Medulla oblongata (tissue), 1 donor: ENCODE data around the gene USP32.
"Not testable (repeated sequence)": the region's sequence is repeated elsewhere in the genome, so short reads cannot be mapped to it uniquely, and the experiment has no call there.

Experiments
- DNase-seq: peaks from one replicate; pipeline ENCODE4 v3.0.0-alpha.2; 2015; ENCODE audit errors: extremely low spot score

USP32 gene, protein sequence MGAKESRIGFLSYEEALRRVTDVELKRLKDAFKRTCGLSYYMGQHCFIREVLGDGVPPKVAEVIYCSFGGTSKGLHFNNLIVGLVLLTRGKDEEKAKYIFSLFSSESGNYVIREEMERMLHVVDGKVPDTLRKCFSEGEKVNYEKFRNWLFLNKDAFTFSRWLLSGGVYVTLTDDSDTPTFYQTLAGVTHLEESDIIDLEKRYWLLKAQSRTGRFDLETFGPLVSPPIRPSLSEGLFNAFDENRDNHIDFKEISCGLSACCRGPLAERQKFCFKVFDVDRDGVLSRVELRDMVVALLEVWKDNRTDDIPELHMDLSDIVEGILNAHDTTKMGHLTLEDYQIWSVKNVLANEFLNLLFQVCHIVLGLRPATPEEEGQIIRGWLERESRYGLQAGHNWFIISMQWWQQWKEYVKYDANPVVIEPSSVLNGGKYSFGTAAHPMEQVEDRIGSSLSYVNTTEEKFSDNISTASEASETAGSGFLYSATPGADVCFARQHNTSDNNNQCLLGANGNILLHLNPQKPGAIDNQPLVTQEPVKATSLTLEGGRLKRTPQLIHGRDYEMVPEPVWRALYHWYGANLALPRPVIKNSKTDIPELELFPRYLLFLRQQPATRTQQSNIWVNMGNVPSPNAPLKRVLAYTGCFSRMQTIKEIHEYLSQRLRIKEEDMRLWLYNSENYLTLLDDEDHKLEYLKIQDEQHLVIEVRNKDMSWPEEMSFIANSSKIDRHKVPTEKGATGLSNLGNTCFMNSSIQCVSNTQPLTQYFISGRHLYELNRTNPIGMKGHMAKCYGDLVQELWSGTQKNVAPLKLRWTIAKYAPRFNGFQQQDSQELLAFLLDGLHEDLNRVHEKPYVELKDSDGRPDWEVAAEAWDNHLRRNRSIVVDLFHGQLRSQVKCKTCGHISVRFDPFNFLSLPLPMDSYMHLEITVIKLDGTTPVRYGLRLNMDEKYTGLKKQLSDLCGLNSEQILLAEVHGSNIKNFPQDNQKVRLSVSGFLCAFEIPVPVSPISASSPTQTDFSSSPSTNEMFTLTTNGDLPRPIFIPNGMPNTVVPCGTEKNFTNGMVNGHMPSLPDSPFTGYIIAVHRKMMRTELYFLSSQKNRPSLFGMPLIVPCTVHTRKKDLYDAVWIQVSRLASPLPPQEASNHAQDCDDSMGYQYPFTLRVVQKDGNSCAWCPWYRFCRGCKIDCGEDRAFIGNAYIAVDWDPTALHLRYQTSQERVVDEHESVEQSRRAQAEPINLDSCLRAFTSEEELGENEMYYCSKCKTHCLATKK (N-terminal part only)

DNA sequence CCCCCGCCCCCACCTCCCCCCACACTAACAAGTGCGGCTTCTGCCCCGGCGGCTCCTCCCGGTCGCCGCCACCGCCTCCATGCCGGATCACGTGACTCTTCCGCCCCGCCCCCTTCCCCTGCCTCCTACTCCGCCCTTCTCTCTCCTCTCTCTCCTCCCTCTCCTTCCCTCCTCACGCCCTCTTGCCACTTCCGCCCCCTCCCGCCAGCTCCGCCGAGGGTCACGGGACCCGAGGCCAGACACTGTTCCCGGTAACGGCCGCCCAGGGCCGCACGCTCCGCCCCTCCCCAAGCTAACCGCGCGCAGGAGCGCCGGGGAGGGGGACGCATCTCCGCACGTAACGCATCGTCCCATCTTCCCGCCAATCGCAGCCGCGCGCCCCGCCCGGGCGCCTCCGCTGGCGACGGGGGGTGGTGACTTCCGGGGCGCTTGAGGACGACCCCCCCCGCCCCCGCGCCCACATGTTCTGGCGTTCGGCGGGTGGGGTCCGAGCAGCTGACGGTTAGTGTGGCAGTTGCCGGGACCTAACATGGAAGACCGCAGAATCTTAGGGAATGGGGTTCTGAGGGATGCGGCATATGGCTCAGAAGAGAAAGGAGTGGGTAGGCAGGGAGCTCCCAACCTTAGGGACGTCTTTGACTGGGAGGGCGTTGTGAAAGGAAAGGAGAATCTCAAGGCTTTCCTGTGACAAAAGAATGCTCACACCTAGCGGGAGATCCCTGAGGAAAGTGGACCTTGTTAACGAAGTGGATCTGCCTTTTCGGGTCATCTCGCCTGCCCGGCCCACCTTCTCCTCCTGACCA lies at the start of gene USP32:
TSS of gene USP32 (minus strand) at position 92 of the 803 bp plus-strand sequence. CDS start 194 bp downstream, outside the sequence.
- DNase-seq, result peak; percentile 98

DNA sequence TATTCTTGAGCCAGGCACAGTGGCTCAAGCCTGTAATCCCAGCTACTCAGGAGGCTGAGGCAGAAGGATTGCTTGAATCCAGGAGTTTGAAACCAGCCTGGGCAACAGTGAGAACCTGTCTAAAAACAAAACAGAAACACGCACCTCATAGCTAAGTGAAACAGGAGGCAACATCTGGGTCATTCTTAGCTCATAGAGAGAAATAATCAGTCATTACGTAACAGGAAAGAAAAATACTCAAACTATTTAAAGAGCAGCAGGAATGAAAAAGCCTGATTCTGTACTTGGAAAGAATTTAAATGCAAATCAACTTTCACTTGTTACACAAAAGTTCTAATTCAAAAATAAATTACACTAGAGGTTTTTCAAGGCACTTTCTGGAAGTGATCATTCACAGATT lies 47.6 kb upstream of the USP32 start:
- no peak for DNase-seq

DNA sequence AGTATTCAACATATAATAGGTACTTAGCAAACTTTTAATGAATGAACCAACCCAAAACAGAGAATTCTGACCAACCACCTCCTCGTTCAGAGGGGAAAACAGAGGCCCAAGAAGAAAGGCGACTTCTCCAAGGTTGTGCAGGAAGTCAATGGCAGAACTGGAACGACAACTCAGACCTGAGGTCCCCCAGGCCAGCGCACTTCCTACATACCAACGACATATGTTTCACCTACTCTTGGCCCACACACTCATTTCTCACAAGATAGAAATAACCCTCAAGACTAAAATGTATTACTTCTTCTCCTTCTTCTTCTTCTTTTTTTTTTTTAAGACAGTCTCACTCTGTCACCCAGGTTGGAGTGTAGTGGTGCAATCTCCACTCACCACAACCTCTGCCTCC lies 44.7 kb upstream of the USP32 start:
- no peak for DNase-seq

DNA sequence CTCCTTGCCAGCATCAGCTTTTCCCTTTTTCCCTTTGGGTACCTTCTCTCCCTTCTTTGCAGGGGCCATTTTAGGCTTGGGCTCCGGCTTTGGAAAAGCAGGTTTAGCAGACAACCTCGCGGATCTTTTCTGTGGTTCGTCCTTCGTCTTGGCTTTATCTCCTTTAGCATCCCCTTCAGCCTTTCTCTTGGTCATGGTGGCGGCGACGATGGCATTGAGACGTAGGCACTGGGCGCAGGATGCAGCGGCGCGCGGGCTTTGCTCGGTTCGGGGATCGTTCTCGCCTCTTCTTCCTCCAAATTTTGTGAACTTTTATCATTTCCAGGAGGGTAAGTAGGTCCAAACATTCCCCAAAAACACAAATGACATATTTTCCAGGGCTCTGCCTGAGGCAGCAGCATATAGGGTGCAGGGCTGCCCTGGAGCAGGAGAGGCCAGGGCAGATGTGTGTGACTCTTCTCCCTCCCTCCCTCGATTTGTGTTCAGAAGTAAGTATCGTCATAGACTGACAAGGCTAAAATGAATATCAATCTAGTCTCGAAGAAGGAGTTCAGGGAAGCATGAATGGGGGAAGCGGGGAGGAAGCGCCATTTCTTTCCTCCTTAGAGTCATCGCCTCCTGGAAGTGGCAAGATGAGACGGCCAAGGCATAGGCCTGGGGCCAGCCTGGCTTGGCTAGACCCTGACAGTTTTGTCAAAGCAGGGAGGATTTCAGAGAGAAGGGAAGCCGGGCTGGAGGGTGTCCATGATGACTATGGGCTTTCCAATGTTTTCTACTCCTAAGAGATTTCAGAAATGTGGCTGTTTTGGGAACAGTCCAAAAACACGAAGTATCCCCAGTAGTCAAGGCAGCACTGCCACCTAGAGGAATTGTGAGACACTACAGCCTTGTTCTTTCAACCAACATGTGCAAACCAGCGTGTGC lies 43.6 kb upstream of the USP32 start:
- DNase-seq, result peak; percentile 98

DNA sequence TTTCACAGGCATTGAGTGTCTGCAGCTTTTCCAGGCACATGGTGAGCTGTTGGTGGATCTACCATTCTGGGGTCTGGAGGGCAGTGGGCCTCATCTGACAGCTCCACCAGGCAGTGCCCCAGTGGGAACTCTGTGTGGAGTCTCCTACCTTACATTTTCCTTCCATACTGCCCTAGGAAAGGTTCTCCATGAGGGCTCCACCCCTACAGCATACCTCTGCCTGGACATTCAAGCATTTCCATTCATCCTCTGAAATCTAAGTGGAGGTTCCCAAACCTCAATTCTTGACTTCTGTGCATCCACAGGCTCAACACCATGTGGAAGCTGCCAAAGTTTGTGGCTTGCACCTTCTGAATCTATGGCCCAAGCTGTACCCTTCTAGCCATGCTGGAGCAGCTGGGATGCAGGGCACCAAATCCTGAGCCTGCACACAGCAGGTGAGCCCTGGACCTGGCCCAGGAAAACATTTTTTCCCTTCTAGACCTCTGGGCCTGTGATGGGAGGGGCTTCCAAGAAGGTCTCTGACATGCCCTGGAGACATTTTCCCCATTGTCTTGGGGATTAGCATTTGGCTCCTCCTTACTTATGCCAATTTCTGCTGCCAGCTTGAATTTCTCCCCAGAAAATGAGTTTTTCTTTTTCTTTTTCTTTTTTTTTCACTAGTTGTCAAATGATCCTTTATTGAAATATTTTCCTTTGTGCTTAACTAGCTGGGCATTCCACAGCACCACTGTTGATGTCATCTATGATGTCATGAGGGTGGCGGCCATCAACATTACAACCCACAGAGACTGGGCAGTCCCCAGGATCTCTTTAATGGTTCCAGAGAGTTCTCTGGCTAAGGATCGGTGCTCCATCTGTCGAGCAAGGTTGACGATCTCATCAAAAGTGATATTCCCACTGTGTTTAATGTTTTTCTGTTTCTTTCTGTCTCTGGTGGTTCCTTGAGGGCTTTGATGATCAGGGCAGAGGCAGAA lies 41.4 kb upstream of the USP32 start:
- not testable (repeated sequence) for DNase-seq

DNA sequence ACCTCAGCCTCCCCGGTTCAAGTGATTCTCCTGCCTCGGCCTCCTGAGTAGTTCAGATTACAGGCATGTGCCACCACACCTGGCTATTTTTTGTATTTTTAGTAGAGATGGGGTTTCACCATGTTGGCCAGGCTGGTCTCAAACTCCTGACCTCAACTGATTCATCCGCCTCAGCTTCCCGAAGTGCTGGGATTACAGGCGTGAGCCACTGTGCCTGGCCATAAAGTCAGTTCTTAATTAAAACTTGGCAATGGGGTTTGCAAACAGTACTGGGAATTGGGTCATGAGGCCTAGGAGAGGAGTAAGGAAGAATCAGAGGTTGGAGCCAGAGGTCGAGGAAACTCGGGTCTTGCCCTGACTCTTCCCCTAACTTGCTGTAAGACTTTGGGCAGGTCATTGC lies 38.6 kb upstream of the USP32 start:
- not testable (repeated sequence) for DNase-seq

- not testable (repeated sequence) for DNase-seq
Measured at GRCh38 chr17:60428491-60428890, 36.6 kb upstream of the USP32 start.

DNA sequence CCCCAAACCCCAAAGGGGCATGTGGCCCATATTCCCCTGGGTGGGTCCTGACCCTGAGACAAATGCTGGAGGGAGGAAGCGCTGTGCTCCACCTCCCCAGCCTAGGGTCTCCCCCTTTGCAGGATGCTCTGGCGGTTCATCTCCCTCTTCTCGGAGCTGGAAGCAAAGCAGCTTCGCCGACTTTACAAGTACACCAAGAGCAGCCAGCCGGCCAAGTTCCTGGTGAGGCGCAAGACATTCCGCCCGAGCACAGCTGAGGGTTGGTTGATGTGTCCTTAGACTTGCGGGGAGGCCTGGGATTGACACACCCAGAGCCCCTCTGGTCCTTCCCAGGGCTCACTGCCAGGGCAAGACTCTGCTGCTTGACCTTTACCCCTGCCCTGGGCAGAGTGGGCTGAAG lies 34.7 kb upstream of the USP32 start:
- DNase-seq, result no peak

DNA sequence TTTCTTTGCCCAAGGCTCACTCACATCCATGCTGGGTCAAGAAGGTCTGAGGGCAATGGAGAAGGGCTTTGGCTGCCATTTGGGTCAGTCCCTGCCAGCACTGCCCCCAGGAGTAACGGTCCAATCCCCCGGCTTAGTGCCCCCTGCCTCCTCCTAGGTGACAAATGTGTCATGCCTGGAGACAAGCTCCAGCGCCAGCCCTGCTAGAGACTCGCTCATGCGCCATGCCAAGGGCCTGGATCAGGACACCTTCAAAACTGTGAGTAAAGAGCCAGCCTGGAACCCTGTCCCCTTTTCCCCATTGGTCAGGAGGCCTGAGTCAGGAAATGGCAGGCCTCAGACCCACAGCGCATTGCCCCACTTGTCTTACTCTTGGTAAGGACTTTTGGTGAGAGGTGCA lies 33.7 kb upstream of the USP32 start:
- no peak for DNase-seq

- DNase-seq, result no peak
Measured at GRCh38 chr17:60423865-60424264, 31.9 kb upstream of the USP32 start.

DNA sequence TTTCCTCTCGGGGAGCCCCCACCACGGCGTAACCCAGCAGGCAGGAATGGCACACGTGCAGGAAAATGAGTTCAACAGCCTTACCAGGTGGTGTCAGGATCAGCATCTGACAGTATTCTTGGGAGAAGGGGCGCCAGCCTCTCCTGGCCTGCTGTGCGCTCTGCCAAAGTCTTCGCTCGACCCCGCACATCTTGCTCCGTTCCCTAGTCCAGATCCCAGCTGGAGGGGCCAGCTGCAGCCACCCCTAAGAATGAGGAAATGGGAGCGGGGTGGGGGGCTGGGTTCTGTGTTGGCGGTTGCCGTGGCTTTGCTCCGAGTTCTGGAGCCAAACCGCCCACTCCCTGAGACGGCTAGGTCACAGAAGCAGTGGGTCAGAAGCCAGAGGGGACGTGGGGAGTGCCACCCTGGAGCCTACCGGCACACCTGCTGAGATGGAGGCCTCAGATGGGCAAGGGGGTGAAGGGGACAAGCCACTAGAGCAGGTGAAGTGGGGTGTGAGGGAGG lies 30.3 kb upstream of the USP32 start, which contains the start of gene CHCT1:
TSS of gene CHCT1 (plus strand) at position 328 of the 504 bp plus-strand sequence. CDS start at position 432, 104 bp downstream.
- DNase-seq, result no peak

DNA sequence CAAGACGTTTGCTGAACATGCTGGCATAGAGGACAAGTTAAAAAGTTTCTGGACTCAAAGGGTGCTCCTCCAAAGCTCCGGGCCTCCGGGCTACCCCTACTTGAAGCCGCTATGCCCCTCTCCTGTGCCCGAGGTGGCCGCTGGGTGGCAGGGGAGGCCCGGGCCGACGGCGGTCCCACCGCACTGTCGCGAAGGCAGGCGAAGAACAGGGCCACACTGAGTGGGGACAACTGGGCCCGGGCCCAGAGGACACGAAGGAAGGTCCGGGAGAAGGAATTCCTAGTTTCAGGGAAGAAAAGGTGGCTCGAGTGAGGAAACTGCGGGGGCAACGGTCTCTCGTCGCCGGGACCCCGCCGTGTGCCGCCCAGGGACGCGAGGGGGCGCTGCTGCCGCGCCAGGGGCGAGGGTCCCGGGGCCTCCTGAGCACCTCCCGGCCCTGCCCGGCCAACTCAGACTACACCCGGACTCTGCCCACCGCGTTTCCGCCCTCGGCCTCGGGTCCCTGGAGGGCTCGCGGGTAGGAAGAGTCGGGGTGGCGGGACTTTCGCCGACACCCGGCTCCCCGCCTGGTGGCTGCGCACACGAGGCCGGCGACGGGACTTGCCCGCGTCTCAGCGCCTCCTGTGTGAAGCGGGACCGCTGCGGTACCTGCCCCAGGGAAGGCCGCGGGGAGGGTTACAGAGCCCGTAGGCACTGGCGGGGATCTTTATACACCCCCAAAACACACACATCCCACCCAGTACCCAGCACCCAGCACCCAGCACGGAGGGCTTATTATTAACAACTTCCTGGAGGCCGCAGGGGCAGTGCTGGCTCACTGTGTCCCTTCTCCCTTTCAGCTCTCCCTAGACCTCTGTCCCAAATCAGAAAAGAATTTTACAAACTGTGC lies 29.6 kb upstream of the USP32 start:
- DNase-seq, result peak; percentile 76

GRCh38 chr17:60419875-60420274 lies 27.9 kb upstream of the USP32 start:
- not testable (repeated sequence) for DNase-seq

DNA sequence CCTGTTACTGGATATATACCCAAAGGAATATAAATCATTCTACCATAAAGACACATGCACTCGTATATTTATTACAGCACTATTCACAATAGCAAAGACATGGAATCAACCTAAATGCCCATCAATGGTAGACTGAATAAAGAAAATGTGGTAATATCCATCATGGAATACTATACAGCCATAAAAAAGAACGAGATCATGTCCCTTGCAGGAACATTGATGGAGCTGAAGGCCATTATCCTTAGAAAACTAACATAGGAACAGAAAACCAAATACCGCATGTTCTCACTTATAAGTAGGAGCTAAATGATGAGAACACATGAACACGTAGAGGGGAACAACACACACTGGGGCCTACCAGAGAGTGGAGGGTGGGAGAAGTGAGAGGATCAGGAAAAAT lies 27.1 kb upstream of the USP32 start:
- DNase-seq, result not testable (repeated sequence)

- DNase-seq, result peak; percentile 90
Measured at GRCh38 chr17:60416368-60416925, 24.5 kb upstream of the USP32 start.

DNA sequence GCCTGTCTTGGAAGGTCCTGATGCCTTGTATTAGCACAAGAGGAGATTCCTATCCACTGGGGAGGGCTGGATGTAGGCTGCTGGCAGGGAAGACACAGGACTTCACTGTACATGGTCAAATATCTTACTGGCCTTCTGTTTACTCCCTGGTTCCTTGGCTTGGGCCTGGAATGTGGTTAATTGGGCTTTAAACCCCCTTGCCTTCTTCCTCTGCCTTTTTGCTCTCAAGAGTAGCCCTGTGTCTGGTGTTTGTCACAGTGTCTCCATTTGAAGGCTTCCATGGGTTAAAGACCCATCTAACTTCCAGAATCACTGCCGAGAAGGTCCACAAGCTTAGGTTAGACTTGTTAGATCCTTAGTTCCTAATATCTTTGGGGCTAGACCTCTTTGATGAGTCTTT lies 23.2 kb upstream of the USP32 start:
- no peak for DNase-seq

DNA sequence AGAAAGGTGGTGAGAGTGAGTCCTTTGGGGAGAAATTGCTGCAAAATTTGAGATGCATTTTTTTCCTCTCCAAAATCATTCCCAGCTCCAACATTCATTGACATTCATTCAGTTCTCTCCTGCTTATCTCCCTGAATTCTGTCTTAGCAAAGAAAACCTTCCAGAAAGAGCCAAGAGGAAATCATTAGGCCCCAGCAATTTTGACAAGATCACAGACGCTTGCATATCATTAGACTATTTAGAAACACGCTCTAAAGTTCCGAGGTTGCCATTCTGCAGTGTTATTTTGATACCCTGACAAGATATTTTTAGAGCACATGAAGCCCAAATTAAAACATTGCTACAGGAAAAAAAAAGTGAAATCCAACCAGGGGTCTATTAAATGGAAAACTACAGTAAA lies 20.8 kb upstream of the USP32 start:
- no peak for DNase-seq
